Spinal cord (tissue), 10 donors: ENCODE data around the gene P2RX4. TPM values are rescaled to one million over a fixed set of nuclear protein-coding genes. Genes with fewer than 3 reads are reported as not detected.
"Not testable (repeated sequence)": the region's sequence is repeated elsewhere in the genome, so short reads cannot be mapped to it uniquely, and the experiment has no call there.

Source experiments
- DNase-seq, 6 donors: peaks; one replicate each; pipeline versions ENCODE4 v3.0.0 to v3.0.0-alpha.2; 2013 to 2015; ENCODE audit warnings: low spot score in 6 of 6, low read depth in 4 of 6
- H3K27ac ChIP-seq: one replicate; pipeline ENCODE4 v1.5.1; 2013; ENCODE audit warnings: low read depth, low read length, control low read depth
- H3K27me3 ChIP-seq: one replicate; pipeline ENCODE4 v1.6.1; 2013; ENCODE audit warnings: low read length; ENCODE audit not compliant: control insufficient read depth, insufficient read depth
- H3K36me3 ChIP-seq: one replicate; pipeline ENCODE4 v1.6.1; 2013; ENCODE audit warnings: low read length; ENCODE audit not compliant: control insufficient read depth, insufficient read depth
- H3K4me1 ChIP-seq: one replicate; pipeline ENCODE4 v1.6.1; 2013; ENCODE audit warnings: low read length; ENCODE audit not compliant: control insufficient read depth, insufficient read depth
- H3K4me3 ChIP-seq: one replicate; pipeline ENCODE4 v1.5.1; 2013; ENCODE audit warnings: low read depth, low read length, control low read depth
- H3K9me3 ChIP-seq: one replicate; pipeline ENCODE4 v1.6.1; 2013; ENCODE audit warnings: low read length; ENCODE audit not compliant: control insufficient read depth, insufficient read depth
- WGBS: methylation state at CpG from one replicate; pipeline ENCODE4 v1.1.5; 2013; ENCODE audit warnings: missing lambda C conversion rate; ENCODE audit not compliant: insufficient coverage; 5-methylcytosine and 5-hydroxymethylcytosine counted together
- polyA plus RNA-seq, 2 donors: library from polyadenylated mRNA; unstranded; fragments of 120-200 nt; gene quantifications; one replicate each; pipeline ENCODE4 v1.2.1, GENCODE V29; 2013; ENCODE audit not compliant: insufficient read length in 2 of 2
- total RNA-seq, 2 donors: library from RNA; depleted of rRNA in 1 of 2; stranded (reverse); fragments of 120-200 nt in 1 of 2; fragments of >200 nt in 1 of 2; gene quantifications; one replicate each; pipeline versions ENCODE4 v1.2.3 to v1.2.4, GENCODE V29; 2013 to 2014
- donor health status: healthy.

The P2RX4 gene
- total and polyA plus RNA-seq, 4 donors = 14.4 to 27.9 (median 18.1) TPM

GRCh38 chr12:121248622-121249021 is 38.7 kb downstream of the P2RX4 start:
- H3K36me3 ChIP-seq = peaks cover 81% of the 10 kb centered on the region
- no peaks in the 10 kb centered on the region for H3K9me3 ChIP-seq
- H3K27ac ChIP-seq = no peak overlapping the region
- H3K4me3 ChIP-seq = no peak overlapping the region
- DNase-seq = no peak
- no peaks in the 10 kb centered on the region for H3K27me3 ChIP-seq
- WGBS = 87% methylated on average over 22 of the region's 22 CpGs
- no peaks in the 10 kb centered on the region for H3K4me1 ChIP-seq

GRCh38 chr12:121250359-121250758 is 40.4 kb downstream of the P2RX4 start:
- WGBS = 93% methylated on average over 7 of the region's 14 CpGs

GRCh38 chr12:121251838-121252237 is 41.9 kb downstream of the P2RX4 start:
- no peak overlapping the region for H3K4me3 ChIP-seq
- H3K4me1 ChIP-seq = no peaks in the 10 kb centered on the region
- no peak for DNase-seq
- H3K27ac ChIP-seq = no peak overlapping the region
- WGBS = no CpG with 5 or more reads among the region's 2 CpGs
- H3K36me3 ChIP-seq = peaks cover 72% of the 10 kb centered on the region
- no peaks in the 10 kb centered on the region for H3K27me3 ChIP-seq
- no peaks in the 10 kb centered on the region for H3K9me3 ChIP-seq

More at GRCh38 chr12:121250359-121250758, 40.4 kb downstream of the P2RX4 start:
- H3K9me3 ChIP-seq = no peaks in the 10 kb centered on the region
- H3K27me3 ChIP-seq = no peaks in the 10 kb centered on the region
- no peaks in the 10 kb centered on the region for H3K4me1 ChIP-seq
- DNase-seq = no peak
- H3K27ac ChIP-seq = no peak overlapping the region
- H3K4me3 ChIP-seq = no peak overlapping the region
- H3K36me3 ChIP-seq = peaks cover 74% of the 10 kb centered on the region

DNA sequence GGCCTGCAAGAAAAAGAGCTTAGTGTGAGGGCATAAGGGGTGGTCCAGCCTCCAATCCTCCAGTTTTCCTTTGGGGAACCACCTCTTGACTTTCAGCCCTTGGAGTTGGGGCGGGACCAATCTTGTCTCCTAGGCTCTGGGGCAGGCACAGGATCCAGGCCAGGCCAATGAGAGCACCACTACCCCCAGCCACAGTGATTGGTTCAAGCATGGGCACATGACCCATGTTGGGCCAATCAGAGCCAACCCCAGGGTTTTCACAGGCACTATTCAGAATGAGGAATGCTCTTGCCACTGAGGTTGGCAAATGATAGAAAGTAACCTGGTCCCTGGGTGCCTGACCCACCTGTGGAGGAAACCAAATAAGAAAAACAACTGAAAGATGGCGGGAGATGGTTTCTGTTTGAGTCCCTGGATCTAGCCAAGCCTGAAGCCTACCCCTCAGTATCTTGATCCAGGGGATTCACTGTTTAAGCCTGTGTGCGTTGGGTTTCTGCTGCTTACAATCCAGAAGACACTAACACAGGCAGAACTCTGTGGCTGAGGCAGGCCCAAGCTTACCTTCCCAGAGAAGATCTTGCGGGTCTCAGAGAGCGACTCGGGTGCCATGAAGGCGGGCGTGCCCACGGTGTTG is 42.9 kb downstream of the P2RX4 start:
- Histone ChIP-seq H3K36me3 (peaks cover 66% of the 10 kb centered on the region), H3K4me1 (no peaks in the 10 kb centered on the region), H3K27ac (no peak overlapping the region)

GRCh38 chr12:121253638-121254335 is 43.9 kb downstream of the P2RX4 start:
- no peak overlapping the region for H3K4me3 ChIP-seq
- H3K9me3 ChIP-seq = no peaks in the 10 kb centered on the region
- WGBS = 100% methylated on average over 5 of the region's 15 CpGs
- H3K27ac ChIP-seq = no peak overlapping the region
- no peak for DNase-seq
- H3K36me3 ChIP-seq = peaks cover 64% of the 10 kb centered on the region
- no peaks in the 10 kb centered on the region for H3K27me3 ChIP-seq
- H3K4me1 ChIP-seq = no peaks in the 10 kb centered on the region

More for the DNA sequence above, 42.9 kb downstream of the P2RX4 start:
- DNase-seq = no peak
- Histone ChIP-seq H3K4me3 (no peak overlapping the region), H3K9me3 (no peaks in the 10 kb centered on the region), H3K27me3 (no peaks in the 10 kb centered on the region)
- 94% methylated on average over 9 of the region's 9 CpGs for WGBS

DNA sequence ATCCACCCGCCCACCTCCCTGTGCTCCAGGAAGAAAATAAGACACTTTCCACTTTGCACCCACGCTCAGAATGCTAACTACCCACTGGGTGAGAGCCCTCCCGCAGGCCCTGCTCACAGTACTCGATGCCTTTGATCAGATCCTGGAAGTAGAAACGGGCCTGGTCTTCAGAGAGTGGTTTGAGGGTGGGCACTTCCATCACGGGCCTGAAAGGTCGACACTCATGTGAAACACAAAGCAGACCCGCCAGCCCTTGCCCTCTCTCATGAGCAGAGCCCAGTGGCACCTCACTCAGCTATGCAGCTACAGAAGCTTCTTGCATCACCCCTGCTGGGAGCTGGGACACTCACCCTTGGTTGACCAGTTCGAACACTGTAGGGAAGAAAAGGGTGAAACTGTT is 45.5 kb downstream of the P2RX4 start:
- Histone ChIP-seq H3K27ac (no peak overlapping the region), H3K27me3 (no peaks in the 10 kb centered on the region), H3K4me3 (no peak overlapping the region), H3K4me1 (no peaks in the 10 kb centered on the region), H3K9me3 (no peaks in the 10 kb centered on the region), H3K36me3 (peaks cover 59% of the 10 kb centered on the region)
- DNase-seq = no peak
- WGBS = 89% methylated on average over 6 of the region's 9 CpGs

DNA sequence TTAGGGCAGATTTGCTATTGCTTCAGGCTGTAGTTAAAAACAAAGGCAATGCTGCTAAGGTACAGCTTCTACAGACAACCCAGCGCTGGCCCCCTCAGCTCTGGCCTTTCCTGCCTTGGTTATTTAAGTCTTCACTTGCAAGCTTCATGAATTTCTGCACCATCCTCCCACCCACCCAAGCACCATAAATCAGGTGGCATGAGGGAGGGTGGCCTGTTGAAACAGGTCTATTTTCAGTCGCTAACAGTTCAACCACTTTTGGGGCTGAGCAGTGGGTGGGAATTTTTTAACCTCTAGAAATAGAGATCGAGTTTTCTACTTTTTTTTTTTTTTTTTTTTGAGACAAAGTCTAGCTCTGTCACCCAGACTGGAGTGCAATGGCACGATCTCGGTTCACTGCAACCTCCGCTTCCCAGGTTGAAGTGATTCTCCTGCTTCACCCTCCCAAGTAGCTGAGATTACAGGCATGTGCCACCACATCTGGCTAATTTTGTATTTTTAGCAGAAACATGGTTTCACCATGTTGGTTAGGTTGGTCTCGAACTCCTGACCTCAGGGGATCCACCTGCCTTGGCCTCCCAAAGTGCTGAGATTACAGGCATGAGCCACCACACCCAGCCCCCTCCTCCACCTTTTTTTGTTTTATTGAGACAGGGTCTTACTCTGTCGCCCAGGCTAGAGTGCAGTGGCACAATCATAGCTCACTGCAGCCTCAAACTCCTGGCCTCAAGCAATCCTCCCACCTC is 47.9 kb downstream of the P2RX4 start:
- peaks cover 64% of the 10 kb centered on the region for H3K36me3 ChIP-seq
- WGBS = 100% methylated on average over 2 of the region's 8 CpGs
- H3K4me3 ChIP-seq, H3K9me3 ChIP-seq, H3K27ac ChIP-seq, DNase-seq, H3K27me3 ChIP-seq, H3K4me1 ChIP-seq: not testable (repeated sequence)

GRCh38 chr12:121259074-121259473 is 49.1 kb downstream of the P2RX4 start:
- Histone ChIP-seq H3K27ac (no peak overlapping the region), H3K36me3 (peaks cover 64% of the 10 kb centered on the region), H3K4me3 (no peak overlapping the region), H3K9me3 (no peaks in the 10 kb centered on the region), H3K4me1 (no peaks in the 10 kb centered on the region), H3K27me3 (no peaks in the 10 kb centered on the region)
- WGBS = 95% methylated on average over 11 of the region's 11 CpGs
- DNase-seq = no peak

DNA sequence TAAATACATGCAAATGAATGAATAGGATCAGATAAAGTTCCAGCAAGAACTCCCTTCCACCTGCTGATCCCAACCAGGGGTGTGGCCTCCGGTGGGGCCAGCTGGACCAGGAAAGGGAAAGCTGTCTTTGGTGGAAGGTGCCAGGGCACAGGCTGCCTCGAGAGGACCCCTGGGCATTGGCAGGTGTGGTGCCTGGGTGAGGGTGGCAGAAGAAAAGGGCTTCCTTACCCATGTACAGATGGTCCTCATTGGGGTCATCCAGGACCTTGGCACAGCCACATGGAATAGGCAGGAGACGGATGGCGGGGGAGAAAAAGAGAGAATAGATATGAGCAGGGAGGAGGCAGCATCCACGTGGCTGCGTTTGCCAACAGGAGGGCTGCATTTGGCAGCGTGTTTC is 50.2 kb downstream of the P2RX4 start:
- H3K36me3 ChIP-seq = peaks cover 60% of the 10 kb centered on the region
- no peaks in the 10 kb centered on the region for H3K9me3 ChIP-seq
- no peak overlapping the region for H3K27ac ChIP-seq
- DNase-seq = no peak
- no peaks in the 10 kb centered on the region for H3K4me1 ChIP-seq
- no peak overlapping the region for H3K4me3 ChIP-seq
- WGBS = 86% methylated on average over 7 of the region's 7 CpGs
- no peaks in the 10 kb centered on the region for H3K27me3 ChIP-seq
